ENCODE measurements around the gene TMA7.

TMA7 gene

DNA sequence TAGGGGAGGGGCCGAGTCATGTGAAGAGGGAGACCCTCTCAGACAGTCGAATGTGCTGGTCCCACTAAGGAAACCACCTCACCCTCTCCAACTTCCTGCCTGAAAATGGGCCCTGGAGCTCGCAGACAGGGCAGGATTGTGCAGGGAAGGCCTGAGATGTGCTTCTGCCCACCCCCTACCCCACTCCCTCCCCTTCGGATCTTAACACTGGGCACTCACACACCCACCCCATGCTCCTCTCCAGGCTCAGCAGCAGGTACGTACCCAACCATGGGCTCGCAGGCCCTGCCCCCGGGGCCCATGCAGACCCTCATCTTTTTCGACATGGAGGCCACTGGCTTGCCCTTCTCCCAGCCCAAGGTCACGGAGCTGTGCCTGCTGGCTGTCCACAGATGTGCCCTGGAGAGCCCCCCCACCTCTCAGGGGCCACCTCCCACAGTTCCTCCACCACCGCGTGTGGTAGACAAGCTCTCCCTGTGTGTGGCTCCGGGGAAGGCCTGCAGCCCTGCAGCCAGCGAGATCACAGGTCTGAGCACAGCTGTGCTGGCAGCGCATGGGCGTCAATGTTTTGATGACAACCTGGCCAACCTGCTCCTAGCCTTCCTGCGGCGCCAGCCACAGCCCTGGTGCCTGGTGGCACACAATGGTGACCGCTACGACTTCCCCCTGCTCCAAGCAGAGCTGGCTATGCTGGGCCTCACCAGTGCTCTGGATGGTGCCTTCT is 26.5 kb downstream of the TMA7 start:
- DNase-seq (ENCODE audit: low read depth, low spot score), result no peak
- no peaks in the 10 kb centered on the region for H3K27me3 ChIP-seq (ENCODE audit: insufficient read depth, insufficient read length)
- H3K9ac ChIP-seq (ENCODE audit: insufficient read length, low read depth), result peak overlapping the region; percentile 65
- peaks cover 79% of the 10 kb centered on the region for H3K36me3 ChIP-seq (ENCODE audit: insufficient read depth, insufficient read length, low read length)
- H3K9me3 ChIP-seq (ENCODE audit: insufficient read depth, low read length), result no peaks in the 10 kb centered on the region
- TF ChIP-seq ZNF274 (IDR thresholded peaks at IDR 0.05; ENCODE audit: low read depth, low read length) (no peak), SUZ12 (IDR thresholded peaks at IDR 0.05; ENCODE audit: extremely low read depth, insufficient read depth, insufficient read length) (no peak), YY1 (IDR thresholded peaks at IDR 0.05; ENCODE audit: insufficient read depth, insufficient read length) (no peak)
- H3K4me3 ChIP-seq (ENCODE audit: insufficient read length, low read depth), result no peak overlapping the region
- peaks cover 35% of the 10 kb centered on the region for H3K4me1 ChIP-seq (ENCODE audit: insufficient read depth, insufficient read length)

DNA sequence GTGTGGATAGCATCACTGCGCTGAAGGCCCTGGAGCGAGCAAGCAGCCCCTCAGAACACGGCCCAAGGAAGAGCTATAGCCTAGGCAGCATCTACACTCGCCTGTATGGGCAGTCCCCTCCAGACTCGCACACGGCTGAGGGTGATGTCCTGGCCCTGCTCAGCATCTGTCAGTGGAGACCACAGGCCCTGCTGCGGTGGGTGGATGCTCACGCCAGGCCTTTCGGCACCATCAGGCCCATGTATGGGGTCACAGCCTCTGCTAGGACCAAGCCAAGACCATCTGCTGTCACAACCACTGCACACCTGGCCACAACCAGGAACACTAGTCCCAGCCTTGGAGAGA is 27.0 kb downstream of the TMA7 start:
- Histone ChIP-seq H3K27me3 (ENCODE audit: insufficient read depth, insufficient read length) (no peaks in the 10 kb centered on the region), H3K36me3 (ENCODE audit: insufficient read depth, insufficient read length, low read length) (peaks cover 77% of the 10 kb centered on the region), H3K9ac (ENCODE audit: insufficient read length, low read depth) (peak overlapping the region; percentile 6), H3K4me3 (ENCODE audit: insufficient read length, low read depth) (no peak overlapping the region), H3K9me3 (ENCODE audit: insufficient read depth, low read length) (no peaks in the 10 kb centered on the region), H3K4me1 (ENCODE audit: insufficient read depth, insufficient read length) (peaks cover 35% of the 10 kb centered on the region)
- TF ChIP-seq ZNF274 (IDR thresholded peaks at IDR 0.05; ENCODE audit: low read depth, low read length) (no peak), YY1 (IDR thresholded peaks at IDR 0.05; ENCODE audit: insufficient read depth, insufficient read length) (no peak), SUZ12 (IDR thresholded peaks at IDR 0.05; ENCODE audit: extremely low read depth, insufficient read depth, insufficient read length) (no peak)
- no peak for DNase-seq (ENCODE audit: low read depth, low spot score)

DNA sequence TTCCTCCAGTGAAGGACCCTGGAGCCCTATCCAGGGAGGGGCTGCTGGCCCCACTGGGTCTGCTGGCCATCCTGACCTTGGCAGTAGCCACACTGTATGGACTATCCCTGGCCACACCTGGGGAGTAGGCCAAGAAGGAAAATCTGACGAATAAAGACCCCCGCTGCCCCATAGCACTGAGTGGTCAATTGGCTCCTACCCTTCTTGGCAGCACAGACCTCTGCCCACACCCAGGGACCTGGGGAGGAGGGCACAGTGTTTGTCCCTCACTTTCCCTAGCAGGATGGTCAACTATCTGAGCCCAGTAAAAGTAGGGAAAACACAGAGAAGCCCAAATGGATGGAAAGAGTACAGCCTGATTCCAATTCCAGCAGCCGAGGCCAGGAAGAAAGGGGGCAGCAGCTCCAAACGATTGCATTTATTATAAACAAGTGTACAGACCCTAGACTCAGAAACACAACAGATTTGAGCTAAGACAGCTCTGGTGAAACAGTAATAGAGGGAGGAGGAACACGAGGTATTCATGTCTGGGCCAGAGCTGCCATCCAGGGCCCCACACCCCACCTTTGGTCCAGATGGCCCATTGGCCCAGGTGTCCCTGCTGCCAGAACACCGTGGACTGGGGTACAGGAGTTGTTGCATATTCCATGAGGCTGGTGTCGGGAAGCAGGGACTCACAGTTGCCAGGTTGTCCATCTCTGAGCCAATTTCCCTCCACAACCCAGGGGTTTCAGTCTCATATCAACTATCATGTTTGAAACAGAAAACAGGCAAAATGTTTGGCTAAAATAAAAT is 27.6 kb downstream of the TMA7 start:
- H3K4me1 ChIP-seq (ENCODE audit: insufficient read depth, insufficient read length), result peaks cover 35% of the 10 kb centered on the region
- TF ChIP-seq ZNF274 (IDR thresholded peaks at IDR 0.05; ENCODE audit: low read depth, low read length), result no peak
- TF ChIP-seq SUZ12 (IDR thresholded peaks at IDR 0.05; ENCODE audit: extremely low read depth, insufficient read depth, insufficient read length), result no peak
- TF ChIP-seq YY1 (IDR thresholded peaks at IDR 0.05; ENCODE audit: insufficient read depth, insufficient read length), result no peak
- DNase-seq (ENCODE audit: low read depth, low spot score), result no peak
- no peak overlapping the region for H3K9ac ChIP-seq (ENCODE audit: insufficient read length, low read depth)
- no peaks in the 10 kb centered on the region for H3K9me3 ChIP-seq (ENCODE audit: insufficient read depth, low read length)
- H3K36me3 ChIP-seq (ENCODE audit: insufficient read depth, insufficient read length, low read length), result peaks cover 75% of the 10 kb centered on the region
- no peak overlapping the region for H3K4me3 ChIP-seq (ENCODE audit: insufficient read length, low read depth)
- no peaks in the 10 kb centered on the region for H3K27me3 ChIP-seq (ENCODE audit: insufficient read depth, insufficient read length)

DNA sequence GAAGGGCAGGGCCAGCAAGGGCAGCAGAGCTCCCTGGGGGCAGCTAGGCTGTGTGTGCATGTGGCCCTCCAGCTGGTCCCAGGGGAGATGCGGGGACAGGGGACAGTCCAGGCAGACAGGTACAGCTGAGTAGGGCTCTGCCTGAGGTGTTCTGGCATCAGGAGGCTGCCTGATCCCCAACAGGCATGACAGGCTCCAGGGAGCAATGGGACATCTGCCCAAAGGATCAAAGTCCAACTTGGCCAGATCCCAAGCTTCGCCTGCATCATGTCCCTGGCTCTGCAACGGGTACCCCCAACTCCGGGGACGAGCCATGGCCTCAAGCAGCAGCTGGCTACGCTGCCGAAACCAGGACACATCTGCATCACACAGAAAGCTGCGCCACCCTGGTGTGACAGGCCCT is 28.3 kb downstream of the TMA7 start:
- Histone ChIP-seq H3K4me3 (ENCODE audit: insufficient read length, low read depth) (no peak overlapping the region), H3K9me3 (ENCODE audit: insufficient read depth, low read length) (no peaks in the 10 kb centered on the region), H3K36me3 (ENCODE audit: insufficient read depth, insufficient read length, low read length) (peaks cover 68% of the 10 kb centered on the region), H3K27me3 (ENCODE audit: insufficient read depth, insufficient read length) (no peaks in the 10 kb centered on the region), H3K9ac (ENCODE audit: insufficient read length, low read depth) (no peak overlapping the region), H3K4me1 (ENCODE audit: insufficient read depth, insufficient read length) (peaks cover 35% of the 10 kb centered on the region)
- TF ChIP-seq SUZ12 (IDR thresholded peaks at IDR 0.05; ENCODE audit: extremely low read depth, insufficient read depth, insufficient read length), result no peak
- TF ChIP-seq YY1 (IDR thresholded peaks at IDR 0.05; ENCODE audit: insufficient read depth, insufficient read length), result no peak
- TF ChIP-seq ZNF274 (IDR thresholded peaks at IDR 0.05; ENCODE audit: low read depth, low read length), result no peak
- no peak for DNase-seq (ENCODE audit: low read depth, low spot score)

- TF ChIP-seq ZNF274 (IDR thresholded peaks at IDR 0.05; ENCODE audit: low read depth, low read length) (no peak), YY1 (IDR thresholded peaks at IDR 0.05; ENCODE audit: insufficient read depth, insufficient read length) (no peak), SUZ12 (IDR thresholded peaks at IDR 0.05; ENCODE audit: extremely low read depth, insufficient read depth, insufficient read length) (no peak)
- H3K27me3 ChIP-seq (ENCODE audit: insufficient read depth, insufficient read length), result no peaks in the 10 kb centered on the region
- peaks cover 59% of the 10 kb centered on the region for H3K36me3 ChIP-seq (ENCODE audit: insufficient read depth, insufficient read length, low read length)
- H3K4me3 ChIP-seq (ENCODE audit: insufficient read length, low read depth), result no peak overlapping the region
- no peak overlapping the region for H3K9ac ChIP-seq (ENCODE audit: insufficient read length, low read depth)
- H3K4me1 ChIP-seq (ENCODE audit: insufficient read depth, insufficient read length), result peaks cover 35% of the 10 kb centered on the region
- DNase-seq (ENCODE audit: low read depth, low spot score), result no peak
- H3K9me3 ChIP-seq (ENCODE audit: insufficient read depth, low read length), result no peaks in the 10 kb centered on the region
These were observed 29.2 kb downstream of the TMA7 start for GRCh38 chr3:48469046-48469915.

GRCh38 chr3:48470286-48470685 is 30.2 kb downstream of the TMA7 start:
- Histone ChIP-seq H3K27me3 (ENCODE audit: insufficient read depth, insufficient read length) (no peaks in the 10 kb centered on the region), H3K9me3 (ENCODE audit: insufficient read depth, low read length) (no peaks in the 10 kb centered on the region), H3K9ac (ENCODE audit: insufficient read length, low read depth) (peak overlapping the region; percentile 38), H3K4me3 (ENCODE audit: insufficient read length, low read depth) (no peak overlapping the region), H3K36me3 (ENCODE audit: insufficient read depth, insufficient read length, low read length) (peaks cover 49% of the 10 kb centered on the region), H3K4me1 (ENCODE audit: insufficient read depth, insufficient read length) (peaks cover 36% of the 10 kb centered on the region)
- no peak for TF ChIP-seq SUZ12 (IDR thresholded peaks at IDR 0.05; ENCODE audit: extremely low read depth, insufficient read depth, insufficient read length)
- no peak for TF ChIP-seq ZNF274 (IDR thresholded peaks at IDR 0.05; ENCODE audit: low read depth, low read length)
- no peak for TF ChIP-seq YY1 (IDR thresholded peaks at IDR 0.05; ENCODE audit: insufficient read depth, insufficient read length)
- no peak for DNase-seq (ENCODE audit: low read depth, low spot score)

GRCh38 chr3:48472673-48472922 is 32.5 kb downstream of the TMA7 start:
- peaks cover 27% of the 10 kb centered on the region for H3K36me3 ChIP-seq (ENCODE audit: insufficient read depth, insufficient read length, low read length)
- no peak for DNase-seq (ENCODE audit: low read depth, low spot score)
- TF ChIP-seq ZNF274 (IDR thresholded peaks at IDR 0.05; ENCODE audit: low read depth, low read length), result no peak
- no peak for TF ChIP-seq YY1 (IDR thresholded peaks at IDR 0.05; ENCODE audit: insufficient read depth, insufficient read length)
- no peaks in the 10 kb centered on the region for H3K27me3 ChIP-seq (ENCODE audit: insufficient read depth, insufficient read length)
- H3K4me3 ChIP-seq (ENCODE audit: insufficient read length, low read depth), result peak overlapping the region; percentile 85
- H3K9ac ChIP-seq (ENCODE audit: insufficient read length, low read depth), result peak overlapping the region; percentile 88
- H3K9me3 ChIP-seq (ENCODE audit: insufficient read depth, low read length), result no peaks in the 10 kb centered on the region
- H3K4me1 ChIP-seq (ENCODE audit: insufficient read depth, insufficient read length), result peaks cover 32% of the 10 kb centered on the region
